Head of caudate nucleus (tissue), 42 donors: Measurements from ENCODE around the gene BBS5.
"Not testable (repeated sequence)": the region's sequence is repeated elsewhere in the genome, so short reads cannot be mapped to it uniquely, and the experiment has no call there.

Experiments
- DNase-seq, 42 donors: peaks; one replicate each; pipeline versions ENCODE4 v3.0.0 to v3.0.0-alpha.2; 2020 to 2021; ENCODE audit warnings: mixed read lengths in 7 of 42
- intact Hi-C: fragments of 100-400 bp; cut with DNase I; formaldehyde crosslinking; loops from one replicate; pipeline ENCODE4 v1.15.0; 2022

Gene BBS5

DNA sequence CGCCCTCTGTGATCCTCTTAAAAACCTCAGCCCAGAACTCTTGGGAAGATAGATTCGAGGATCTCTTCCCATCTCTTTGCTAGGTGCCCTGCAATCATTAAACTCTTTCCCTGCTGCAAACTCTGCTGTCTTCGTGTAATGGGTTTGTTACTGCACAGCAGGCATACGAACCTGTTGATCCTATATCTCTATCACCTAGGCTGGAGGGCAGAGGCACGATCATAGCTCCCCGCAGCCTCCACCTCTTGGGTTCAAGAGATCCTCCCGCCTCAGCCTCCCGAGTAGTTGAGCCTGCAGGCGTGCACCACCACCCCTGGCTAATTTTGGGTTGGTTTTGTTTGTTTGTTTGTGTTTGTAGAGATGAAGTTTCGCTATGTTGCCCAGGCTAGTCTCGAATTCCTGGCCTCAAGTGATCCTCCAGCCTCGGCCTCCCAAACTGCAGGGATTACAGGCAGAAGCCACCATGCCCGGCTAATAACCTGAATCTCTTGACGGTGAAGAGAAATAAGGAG is 493 bp upstream of the BBS5 start:
- intact Hi-C loops = loop anchor here (2.0 kb wide), 1 partner anchor 320 kb away; the partner anchor contains the start of gene SSB
- peak in 1 of 42 donors; percentile 18 for DNase-seq

DNA sequence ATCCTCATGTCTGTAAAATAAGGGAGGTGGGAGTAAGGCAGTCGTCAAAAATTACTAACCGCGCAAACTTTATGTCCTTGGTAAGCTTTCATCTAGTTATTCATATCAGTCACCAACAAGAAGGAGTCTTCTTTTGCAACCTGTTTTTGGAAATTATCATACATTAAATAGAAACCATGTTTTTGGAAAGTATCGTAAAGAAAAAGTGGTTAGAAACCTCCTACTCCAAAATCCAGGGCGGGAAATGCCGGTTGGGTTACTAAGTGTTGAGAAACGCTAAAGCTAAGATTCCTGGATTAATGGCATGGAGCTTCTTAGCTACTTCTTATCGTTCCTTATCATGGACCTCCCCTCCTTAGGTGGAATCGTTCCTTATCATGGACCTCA is 778 bp downstream of the BBS5 start:
- no peak for DNase-seq
- intact Hi-C loops = no loop called here

DNA sequence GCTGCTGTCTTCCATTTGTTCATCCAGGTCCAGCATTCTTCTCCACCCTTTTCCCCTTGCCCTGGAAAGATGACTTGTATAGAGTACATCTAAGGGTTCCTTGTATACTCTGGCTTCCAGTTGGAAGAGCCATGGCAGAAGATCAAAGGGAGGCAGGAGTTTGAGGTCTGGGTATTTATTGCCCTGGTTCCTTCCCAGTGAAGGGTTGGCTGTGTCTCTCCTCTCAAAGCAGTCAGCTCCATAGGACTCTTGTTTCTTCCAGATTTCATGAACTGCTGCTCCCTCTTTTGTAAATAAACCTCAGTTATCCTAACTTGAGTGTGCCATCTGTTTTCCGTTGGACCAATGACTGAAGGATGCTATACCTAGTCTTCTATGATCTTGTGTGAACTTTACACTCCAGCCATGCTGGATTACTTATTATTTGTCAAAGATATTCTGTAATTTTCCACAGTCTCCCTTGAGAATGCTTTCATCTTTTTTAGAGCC is 6.4 kb downstream of the BBS5 start:
- intact Hi-C loops = no loop called here
- no peak for DNase-seq

DNA sequence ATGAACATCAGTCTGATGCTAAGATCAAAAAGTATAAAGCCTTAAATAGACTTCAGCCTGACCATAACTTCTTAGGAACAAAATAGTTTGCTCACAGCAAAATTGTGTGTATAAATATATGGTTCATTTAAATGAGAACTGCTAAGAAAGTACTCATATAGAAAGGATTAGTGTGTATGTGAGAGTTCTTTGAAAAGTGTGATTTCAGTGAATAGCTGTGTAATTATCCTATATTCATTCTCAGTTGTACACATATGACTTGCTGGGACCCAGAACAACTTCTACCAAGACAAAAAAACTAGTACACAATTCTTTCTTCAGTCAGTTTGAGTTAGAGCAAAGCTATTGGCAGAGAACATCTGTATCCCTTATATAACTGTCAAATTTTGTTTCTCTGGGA is 7.2 kb downstream of the BBS5 start:
- DNase-seq = no peak
- intact Hi-C loops = no loop called here

DNA sequence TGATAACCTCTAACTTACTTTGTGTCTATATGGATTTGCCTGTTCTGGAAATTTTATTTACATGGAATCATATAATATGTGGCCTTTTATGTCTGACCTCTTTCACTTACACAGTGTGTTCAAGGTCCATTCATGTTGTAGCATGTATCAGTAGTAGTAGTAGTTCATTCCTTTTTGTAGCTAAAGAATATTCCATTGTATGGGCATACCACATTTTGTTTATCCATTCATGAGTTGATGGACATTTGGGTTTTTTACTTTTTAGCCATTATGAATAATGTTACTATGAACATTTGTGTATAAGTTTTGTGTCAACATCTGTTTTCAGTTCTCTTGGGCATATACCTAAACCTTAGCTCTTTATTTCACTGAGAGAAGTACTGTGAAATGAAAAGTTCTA is 11.5 kb downstream of the BBS5 start:
- DNase-seq = no peak
- intact Hi-C loops = no loop called here

DNA sequence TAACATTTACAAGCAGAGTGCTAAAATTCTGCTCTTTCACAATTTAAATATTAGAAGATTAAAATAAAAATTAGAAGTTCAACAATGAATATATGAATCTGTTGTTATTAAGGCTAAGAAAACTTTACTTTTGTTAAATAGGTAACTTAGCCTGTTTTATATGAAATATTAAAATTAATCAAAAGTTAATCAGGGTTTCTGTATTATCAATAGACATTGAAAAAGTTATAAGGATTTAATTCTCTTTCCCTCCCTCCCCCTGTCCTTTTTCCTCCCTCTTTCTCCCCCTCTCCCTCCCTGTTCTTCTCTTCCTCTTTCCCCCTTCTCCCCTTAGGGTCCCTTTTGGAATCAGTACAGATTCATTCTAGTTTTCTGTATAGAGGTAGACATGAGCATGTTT is 12.1 kb downstream of the BBS5 start:
- DNase-seq = no peak
- intact Hi-C loops = no loop called here

DNA sequence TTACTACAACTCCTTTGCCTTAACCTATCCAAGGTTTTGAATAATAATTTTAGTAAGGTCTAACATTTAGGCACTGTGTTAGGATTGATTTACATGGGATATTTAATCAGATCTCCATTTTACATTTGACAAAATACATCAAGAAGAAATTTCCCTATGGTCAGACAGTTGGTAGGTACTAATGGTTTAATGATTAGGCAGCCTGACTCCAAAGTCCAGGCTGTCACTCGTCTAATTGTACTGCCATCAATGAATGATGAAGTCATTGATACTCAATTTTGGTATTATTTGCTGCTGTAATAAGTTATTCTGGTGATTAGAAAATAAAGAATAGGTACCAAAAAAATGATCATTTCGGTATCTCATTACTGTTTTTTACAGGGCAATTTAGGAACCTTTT is 14.1 kb downstream of the BBS5 start:
- intact Hi-C loops = no loop called here
- no peak for DNase-seq

DNA sequence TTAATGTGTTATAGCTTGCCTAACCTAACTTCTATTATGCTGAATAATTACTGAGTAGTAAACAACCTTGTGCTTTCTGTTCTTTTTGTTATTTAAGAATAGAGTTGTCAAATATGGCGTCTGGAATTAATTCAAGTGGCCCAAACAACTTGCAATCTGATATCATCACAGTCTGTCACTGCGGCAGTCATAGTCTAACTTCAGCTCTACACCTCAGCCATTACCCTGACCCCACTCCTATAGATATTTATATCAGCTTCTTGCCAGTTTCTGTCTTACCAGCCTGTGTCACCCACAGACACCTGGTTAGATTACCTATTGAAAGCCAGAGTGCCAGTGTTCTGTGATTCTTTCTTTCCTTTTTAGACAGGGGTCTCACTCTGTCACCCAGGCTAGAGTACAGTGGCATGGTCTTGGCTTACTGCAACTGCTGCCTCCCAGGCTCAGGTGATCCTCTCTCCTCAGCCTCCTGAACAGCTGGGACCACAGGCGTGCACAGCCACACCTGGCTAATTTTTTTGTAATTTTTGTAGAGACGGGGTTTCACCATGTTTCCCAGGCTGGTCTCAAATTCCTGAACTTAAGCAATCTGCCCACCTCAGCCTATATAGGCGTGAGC is 16.1 kb downstream of the BBS5 start:
- DNase-seq = no peak
- intact Hi-C loops = no loop called here

DNA sequence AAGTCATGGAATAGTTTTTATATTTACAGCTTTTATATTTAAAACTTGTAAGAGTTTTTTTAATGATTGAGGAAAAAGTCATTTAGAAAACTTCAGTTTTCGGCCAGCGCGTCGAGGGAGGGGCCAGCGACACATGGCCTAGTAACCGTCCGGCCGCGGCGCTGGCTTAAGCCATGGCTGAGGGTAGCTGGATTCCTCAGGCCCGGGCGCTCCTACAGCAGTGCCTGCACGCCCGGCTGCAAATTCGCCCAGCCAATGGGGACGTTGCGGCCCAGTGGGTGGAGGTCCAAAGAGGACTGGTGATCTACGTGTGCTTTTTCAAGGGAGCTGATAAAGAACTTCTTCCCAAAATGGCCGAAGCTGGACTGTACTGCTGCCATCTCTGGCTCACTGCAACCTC is 25.4 kb downstream of the BBS5 start:
- intact Hi-C loops = no loop called here

DNA sequence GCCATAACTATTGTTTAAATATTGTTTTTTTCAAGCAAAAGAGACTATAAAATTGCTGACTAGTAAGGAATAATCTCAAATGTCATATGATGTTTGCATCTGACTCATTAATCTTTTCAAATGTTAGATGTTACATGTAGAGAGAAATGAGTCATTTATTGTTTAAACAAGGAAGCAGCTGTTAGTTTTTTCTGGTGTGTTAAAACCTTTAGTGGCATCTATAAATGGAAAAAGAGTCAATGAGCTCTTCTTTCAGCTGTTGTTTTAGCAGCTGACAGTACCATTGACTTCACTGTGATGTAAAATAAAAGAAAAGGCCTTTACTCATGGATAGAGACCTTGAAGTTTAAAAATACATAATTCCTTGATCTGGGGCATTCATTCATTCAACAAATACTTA is 28.4 kb downstream of the BBS5 start:
- DNase-seq = no peak
- intact Hi-C loops = no loop called here

More for the DNA sequence above, 25.4 kb downstream of the BBS5 start:
- DNase-seq = no peak

DNA sequence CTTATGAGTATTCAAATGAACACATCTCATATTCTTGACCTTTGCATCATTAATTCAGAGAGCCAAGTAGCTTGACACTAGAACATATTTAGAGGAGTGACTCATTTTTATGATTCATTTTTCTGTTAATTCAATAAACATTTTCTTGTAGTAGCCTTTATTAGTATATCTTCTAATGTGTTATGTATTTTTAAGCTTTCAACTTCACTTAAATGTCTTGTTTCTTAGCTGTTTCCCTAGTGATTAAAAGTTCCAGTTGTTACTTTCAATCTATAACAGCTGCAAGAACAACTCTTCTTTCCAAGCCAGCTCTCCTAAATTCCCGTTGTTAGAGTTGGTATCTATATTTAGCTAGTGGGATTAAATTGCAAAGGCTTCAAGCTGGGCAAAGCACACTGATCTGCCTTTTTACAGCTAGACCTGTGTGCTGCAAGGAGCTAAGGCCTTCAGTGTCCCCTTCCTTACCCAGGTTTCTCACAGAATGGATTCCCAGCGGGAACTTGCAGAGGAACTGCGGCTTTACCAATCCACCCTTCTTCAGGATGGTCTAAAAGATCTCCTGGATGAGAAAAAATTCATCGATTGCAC is 30.1 kb downstream of the BBS5 start, which contains the start of gene KLHL41:
Gene KLHL41 (plus strand): TSS at position 405 of the 588 bp plus-strand sequence. CDS start 77 bp downstream, at position 482.
- intact Hi-C loops = no loop called here
- DNase-seq = no peak

DNA sequence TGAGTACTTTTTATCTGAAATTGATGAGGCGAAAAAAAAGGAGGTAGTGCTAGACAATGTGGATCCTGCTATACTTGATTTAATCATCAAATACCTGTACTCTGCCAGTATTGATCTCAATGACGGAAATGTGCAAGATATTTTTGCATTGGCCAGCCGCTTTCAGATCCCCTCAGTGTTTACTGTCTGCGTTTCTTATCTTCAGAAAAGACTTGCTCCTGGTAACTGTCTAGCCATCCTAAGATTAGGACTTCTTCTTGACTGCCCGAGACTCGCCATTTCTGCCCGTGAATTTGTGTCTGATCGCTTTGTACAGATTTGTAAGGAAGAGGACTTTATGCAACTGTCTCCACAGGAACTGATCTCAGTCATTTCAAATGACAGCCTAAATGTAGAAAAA is 30.7 kb downstream of the BBS5 start:
- no peak for DNase-seq
- intact Hi-C loops = no loop called here

DNA sequence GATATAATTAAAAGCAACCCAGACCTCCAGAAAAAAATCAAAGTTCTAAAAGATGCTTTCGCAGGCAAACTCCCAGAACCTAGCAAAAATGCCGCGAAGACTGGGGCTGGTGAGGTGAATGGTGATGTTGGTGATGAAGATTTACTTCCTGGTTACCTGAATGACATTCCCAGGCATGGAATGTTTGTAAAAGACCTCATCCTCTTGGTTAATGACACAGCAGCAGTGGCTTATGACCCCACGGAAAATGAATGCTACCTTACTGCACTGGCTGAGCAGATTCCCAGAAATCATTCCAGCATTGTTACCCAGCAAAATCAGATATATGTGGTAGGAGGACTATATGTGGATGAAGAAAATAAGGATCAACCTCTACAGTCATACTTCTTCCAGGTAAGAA is 31.2 kb downstream of the BBS5 start:
- intact Hi-C loops = no loop called here
- DNase-seq = no peak

DNA sequence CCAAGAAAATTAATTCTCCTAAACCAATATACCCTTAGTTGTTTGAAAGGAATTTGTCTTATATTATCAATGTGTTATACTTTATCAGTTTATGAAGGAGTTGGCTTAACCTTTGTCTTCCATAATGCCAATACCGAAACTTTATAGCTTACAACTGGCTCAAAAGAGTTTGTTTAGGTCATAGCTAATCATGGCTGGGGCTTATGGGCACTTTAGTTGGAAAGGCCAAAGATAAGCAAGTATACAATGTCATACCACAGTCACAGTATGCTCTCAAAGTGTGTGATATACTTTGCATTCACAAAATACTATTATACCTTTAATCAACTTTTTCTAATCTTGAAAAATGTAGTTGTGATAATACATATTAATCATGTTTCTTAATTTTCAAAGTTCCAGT is 32.5 kb downstream of the BBS5 start:
- DNase-seq = no peak
- intact Hi-C loops = no loop called here

DNA sequence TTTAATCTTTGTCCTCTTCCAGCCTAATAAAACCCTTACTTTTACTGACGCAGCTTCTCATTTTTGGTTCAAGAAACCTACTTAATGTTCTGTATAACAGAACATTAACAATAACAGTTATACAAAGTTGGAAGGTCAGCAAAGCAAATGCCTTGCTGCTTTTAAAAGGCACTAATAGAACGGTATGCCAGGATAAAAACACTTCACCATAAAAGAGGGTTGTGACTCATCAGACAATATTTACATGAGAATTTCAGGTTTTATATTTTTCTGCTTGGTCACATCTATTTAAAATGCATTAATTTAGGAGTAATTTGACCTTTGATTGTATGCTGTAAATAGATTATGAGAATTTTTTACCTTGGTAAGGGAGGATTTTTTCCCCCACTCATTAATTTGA is 33.2 kb downstream of the BBS5 start:
- no peak for DNase-seq
- intact Hi-C loops = no loop called here

DNA sequence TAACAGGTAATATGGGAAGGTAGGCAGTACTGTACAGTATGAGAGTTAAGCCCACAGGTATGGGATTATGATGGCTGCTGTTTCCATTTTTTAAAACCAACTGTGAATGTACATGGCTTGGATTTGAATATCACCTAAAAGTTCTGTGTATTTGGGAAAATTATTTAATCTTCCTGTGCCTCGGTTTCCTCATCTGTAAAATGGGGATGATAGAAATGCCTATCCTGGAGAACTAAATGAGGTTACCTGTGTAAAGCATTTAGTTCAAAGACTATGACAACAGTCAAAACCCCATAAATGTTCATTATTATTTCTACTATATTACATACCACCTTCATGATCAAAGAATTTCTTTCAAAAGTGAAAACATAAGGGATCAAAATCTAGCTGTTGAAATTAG is 33.8 kb downstream of the BBS5 start:
- DNase-seq = no peak
- intact Hi-C loops = no loop called here

DNA sequence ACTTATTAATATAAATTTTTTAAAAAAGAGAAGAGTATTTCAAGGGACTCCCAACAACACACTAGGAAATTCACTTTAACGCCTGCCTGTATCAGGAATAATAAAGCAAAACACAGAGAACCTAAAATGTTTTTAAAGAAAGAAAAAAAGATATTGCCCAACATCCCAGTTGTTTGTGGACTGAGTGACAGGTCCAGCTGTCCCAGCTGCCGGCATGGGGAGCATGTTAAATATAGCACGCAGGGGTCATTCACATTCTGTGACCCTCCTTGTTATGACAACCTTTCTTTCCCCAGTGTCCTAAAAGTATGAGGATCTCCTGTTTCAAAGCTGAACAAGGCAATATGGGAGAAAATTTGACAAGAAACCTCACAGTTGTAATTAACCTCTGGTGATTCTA is 34.6 kb downstream of the BBS5 start:
- DNase-seq = no peak
- intact Hi-C loops = no loop called here

DNA sequence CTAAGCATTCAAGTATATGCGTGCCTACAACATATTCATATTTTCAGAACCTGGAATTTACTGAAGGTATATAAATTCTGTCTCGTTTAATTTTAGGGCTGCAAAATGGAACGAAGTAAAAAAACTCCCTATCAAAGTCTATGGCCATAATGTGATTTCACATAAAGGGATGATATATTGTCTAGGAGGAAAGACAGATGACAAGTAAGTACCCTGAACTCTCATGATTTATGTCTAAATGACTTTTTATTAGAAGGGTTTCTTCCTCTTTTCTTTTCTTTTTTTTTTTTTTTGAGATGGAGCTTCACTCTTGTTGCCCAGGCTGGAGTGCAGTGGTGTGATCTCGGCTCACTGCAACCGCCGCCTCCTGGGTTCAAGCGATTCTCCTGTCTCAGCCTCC is 35.5 kb downstream of the BBS5 start:
- DNase-seq, intact Hi-C loops: not testable (repeated sequence)

DNA sequence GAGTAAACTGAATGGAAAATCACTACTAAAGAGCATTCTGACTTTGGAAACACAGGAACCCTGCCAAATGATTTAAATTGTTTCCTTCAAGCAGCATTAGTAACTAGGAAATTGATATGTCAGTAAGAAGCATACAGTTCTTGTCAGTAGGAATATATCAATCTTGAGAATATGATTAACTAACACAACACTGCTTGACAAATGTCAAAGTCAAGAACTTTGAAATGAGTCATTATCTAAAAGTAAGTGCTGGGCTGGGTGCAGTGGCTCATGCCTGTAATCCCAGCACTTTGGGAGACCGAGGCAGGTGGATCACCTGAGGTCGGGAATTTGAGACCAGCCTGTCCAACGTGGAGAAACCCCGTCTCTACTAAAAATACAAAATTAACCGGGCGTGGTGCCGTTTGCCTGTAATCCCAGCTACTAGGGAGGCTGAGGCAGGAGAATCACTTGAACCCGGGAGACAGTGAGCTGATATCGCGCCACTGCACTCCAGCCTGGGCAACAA is 37.2 kb downstream of the BBS5 start:
- DNase-seq = peak in 1 of 42 donors; percentile 12
- intact Hi-C loops = not testable (repeated sequence)

DNA sequence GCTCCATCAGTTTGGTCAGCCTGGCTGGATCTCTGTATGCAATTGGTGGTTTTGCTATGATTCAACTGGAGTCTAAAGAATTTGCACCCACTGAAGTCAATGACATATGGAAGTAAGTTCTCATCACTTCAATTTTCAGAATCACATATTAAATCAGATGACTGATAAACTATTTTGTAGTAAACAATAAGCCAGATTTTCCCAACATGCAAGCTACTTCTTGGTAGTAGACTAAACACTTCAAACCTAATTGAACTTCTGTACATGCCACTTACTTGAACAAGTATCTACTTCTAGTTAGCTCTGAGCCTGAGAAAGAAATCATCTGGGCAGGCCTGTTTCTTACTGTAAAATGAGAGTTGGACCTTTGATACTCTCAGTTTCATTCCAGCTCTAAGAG is 41.6 kb downstream of the BBS5 start:
- no peak for DNase-seq
- intact Hi-C loops = no loop called here

DNA sequence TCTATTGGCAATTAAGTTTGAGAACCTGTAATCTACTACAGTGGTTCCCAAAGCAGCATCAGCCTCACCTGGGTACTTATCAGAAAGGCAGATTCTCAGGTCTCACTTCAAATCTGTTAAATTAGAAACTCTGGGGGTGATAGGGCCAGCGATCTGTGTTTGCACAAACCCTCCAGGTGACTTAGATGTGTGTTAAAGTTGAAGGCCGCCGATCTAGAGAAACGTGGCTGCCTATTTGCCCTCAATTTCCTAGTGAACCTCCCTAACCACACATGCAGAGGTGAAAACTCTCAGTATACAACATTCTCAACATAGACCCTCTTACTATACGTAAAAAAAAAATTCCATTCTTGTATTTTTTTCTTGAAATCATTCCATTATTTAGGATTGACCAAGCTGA is 44.4 kb downstream of the BBS5 start:
- intact Hi-C loops = no loop called here

More for the DNA sequence above, 44.4 kb downstream of the BBS5 start:
- no peak for DNase-seq
